Non-pigmented ciliary epithelial cell (primary cell): ENCODE measurements around the gene BSN.
"Not testable (repeated sequence)": the region's sequence is repeated elsewhere in the genome, so short reads cannot be mapped to it uniquely, and the experiment has no call there.

Experiments
- DNase-seq: peaks from one replicate; pipeline ENCODE4 v3.0.0-alpha.2; 2010; ENCODE audit warnings: low read depth

Gene BSN

DNA sequence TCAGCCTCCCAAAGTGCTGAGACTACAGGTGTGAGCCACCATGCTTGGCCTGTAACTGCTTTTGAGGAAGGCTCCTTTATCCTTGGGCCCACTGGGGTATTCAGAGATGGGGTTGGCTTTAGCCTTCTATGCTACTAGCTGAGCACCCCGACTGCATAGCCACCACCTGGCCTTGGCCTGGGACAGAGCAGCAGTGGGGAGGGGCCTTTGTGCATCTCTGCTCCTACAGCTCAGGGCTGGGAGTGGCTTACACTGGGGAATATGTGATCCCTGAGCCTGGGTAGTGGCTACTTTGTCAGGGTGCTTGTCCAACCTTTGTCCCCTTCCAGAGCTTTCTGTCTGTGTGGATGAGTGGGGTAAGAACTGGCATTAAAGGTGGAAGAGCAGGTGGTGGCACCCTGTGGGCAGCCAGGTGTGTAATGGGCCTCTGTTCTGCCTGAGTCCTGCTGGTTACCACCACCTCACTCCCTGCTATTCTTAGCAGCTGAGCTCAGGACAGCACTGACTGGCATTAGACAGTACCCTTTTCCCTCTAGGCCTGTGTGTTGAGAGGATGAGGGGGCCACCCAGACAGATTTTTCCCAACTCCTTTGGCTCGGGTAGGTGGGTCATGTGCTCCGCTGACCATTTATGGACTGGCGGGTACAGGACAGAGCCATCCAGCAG lies 141.2 kb downstream of the BSN start:
- DNase-seq, result not testable (repeated sequence)

DNA sequence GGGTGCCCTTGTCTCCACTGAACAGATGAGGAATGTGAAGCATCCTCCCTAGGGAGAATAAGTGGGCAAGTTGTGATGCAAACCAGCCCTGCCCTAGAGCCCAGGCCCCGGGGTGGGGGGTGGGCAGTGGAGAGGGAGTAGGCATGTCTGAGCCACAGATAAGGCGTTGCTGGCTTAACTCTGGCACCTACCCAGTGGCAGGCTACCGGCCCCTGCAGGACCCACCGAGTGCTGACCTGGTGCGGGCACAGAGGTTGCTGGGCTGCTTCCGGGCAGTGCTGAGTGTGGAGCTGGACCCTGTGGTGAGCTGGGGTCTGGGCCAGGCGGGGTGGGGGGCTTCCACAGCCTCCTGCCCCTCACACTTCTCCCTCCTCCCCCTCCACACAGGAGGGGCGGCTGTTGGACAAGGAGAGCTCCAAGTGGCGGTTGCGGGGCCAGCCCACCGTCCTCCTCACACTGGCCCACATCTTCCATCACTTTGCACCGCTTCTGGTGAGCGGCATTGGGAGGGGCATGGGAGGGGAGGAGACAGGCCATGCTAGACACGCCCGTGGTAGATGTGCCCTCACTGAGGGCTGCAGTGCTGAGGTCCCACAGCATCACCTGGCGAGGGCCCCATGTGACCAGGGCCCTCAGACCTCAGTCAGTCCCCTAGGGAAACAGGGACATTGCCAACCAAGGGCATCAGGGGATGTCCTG lies 145.2 kb downstream of the BSN start:
- no peak for DNase-seq

DNA sequence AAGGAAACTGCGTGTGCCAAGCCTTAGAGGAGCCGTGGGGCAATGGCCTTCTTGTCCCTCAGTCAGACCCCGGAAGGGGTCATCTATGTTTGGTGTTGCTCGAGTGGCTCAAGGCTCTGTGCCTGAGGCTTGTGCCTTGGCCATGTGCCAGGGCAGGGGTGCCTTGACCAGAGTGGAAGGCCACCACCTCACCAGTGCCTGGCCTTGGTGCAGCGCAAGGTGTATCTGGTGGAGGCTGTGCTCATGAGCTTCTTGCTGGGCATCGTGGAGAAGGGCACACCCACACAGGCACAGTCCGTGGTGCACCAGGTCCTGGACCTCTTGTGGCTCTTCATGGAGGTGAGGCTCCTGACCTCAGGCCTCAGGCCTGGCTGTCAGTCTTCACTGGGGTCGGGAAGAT lies 145.7 kb downstream of the BSN start:
- DNase-seq, result no peak

DNA sequence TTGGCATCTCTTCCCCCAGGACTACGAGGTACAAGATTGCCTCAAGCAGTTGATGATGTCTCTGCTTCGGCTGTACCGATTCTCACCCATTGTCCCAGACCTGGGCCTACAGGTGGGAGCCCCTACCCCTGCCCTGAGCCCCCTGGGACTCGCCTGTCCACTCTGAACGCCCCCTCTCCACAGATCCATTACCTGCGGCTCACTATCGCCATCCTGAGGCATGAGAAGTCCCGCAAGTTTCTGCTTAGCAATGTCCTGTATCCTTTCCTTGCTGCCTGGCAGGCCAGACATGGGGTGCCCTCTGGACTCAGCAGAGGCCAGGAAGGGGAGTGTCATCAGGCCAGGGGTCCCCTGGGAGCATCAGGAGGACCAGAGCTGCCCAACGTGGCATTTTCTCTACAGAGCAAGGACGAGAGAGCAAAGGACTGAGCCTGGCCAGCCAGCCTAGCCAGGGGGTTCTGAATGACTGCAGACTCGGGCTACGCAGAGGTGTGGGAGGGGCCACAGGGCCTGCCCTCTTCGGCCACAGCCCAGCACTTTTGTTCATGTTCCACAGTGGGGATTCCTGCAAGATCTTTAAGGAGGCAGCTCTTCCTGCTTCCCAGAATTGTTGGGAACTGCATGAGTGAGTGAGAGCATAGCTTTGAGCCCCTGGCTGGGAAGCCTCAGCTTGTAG lies 146.3 kb downstream of the BSN start:
- no peak for DNase-seq

DNA sequence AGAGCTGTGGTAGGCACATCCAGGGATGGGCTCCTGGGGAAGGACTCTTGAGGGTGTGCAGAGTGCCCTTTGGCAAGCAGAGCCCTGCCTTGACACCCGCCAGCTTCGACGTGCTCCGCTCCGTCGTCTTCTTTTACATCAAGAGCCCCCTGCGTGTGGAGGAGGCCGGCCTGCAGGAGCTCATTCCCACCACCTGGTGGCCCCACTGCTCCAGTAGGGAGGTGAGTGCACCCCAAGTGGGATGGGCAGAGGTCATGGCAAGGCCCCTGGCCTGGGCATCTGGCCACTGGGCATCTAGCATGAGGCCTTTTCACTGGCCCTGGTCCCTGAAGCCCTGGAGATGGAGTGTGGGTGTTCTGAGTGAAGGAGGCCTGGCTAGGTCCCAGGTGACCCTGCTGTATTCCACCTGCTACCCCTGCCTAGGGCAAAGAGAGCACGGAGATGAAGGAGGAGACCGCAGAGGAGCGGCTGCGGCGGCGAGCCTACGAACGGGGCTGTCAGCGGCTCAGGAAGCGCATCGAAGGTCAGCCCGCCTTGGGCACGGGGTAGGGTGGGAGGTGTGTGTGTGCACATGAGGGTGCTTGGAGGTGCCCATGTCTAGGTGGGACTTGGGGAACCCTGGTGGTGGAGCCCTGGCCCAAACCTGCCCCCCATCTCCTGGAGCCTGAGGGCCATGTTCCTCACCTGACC lies 147.3 kb downstream of the BSN start:
- no peak for DNase-seq

DNA sequence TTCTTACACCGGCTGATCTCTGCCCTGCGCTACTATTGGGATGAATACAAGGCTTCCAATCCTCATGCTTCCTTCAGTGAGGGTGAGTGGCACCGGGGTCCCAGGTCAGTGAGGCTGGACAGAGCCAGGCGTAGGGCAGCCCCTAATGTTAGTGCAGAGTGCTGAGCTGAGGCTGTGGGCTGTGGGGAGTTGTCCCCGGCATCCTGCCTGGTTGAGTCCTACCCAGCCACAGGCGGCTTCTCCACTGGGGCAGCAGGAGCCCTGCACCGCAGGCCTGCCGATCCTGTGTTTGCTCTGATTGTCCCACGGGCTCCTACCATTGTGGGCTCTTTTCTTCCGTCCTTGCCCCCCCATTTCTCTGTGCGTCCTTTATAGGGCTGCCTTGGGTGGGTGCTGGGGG lies 148.4 kb downstream of the BSN start:
- DNase-seq, result no peak

DNA sequence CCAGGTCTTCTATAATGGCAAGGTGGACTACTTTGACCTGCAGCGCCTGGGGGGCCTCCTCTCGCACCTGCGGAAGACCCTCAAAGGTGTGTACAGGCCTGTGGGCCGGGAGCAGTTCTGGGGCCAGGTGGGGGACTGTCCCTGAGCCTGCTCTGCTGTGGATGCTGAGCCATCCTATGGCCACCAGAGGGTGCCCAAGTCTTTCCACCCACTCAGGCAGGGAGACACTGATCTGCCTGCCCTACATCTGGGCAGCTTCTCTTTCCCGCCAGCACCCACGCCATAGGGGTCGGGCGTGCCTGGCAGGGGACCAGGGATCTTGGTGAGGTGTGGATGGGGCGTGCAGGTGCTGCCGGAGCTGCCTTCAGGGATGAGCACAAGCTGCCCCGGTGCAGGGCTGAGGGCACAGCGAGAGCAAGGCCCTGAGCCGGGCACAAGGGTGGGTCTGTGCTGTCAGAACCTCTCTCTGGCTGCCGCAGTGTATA lies 149.2 kb downstream of the BSN start:
- DNase-seq, result no peak

DNA sequence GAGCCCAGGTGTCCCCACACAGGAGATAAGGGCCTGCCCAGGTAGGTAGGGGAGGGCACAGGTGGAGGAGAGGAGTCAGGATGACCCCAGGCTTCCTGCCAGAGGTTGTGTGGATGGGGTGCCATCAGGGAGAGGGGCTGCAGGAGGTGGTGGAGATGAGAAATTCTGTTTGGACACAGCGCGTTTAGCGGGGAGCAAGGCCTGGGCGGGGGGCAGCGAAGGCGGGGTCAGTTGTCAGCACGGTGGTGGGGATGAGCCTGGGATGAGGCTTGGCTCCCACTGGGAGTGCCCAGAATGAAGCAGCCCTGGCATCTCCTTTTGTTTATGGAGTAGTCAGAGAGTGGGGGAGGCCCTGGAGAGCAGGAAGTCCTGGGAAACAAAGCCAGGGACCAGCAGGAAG lies 149.7 kb downstream of the BSN start:
- DNase-seq, result no peak

DNA sequence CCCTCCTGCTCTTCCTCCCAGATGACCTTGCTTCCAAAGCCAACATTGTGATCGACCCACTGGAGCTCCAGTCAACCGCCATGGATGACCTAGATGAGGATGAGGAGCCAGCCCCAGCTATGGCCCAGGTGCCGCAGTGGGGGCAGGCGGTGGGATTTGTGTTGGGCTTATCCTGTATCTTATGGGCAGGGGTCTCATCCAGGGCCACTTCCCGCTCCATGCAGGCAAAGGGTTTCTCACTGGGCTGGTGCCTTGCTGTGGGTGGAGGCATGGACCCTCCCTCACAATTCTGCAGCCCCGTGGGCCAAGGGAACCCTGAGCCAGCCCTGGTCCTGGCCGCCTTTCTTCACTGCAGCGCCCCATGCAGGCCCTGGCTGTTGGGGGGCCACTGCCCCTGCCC lies 150.4 kb downstream of the BSN start:
- DNase-seq, result no peak

DNA sequence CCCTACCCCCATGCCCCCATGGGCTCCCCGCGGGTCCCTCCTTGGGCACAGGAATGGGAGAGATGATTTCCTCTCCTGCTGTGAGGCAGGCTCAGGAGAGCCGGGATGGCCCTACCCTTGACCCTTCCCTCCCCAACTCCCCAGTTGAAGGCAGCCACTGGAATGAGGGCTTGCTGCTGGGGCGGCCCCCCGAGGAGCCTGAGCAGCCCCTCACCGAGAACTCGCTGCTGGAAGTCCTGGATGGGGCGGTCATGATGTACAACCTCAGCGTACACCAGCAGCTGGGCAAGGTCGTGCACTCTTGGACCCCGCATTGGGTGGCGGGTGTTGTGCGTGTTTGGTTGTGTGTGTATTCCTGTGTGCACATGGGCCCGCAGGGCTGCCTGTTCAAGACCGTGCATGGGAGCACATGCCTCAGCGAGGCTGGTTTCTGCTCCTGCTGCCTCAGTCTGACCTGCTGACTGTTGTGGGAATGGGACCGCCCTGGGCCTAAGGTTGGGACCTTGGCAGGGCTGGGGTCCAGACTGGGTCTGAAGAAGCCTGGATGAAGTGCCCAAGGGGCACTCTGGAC lies 151.2 kb downstream of the BSN start:
- no peak for DNase-seq

DNA sequence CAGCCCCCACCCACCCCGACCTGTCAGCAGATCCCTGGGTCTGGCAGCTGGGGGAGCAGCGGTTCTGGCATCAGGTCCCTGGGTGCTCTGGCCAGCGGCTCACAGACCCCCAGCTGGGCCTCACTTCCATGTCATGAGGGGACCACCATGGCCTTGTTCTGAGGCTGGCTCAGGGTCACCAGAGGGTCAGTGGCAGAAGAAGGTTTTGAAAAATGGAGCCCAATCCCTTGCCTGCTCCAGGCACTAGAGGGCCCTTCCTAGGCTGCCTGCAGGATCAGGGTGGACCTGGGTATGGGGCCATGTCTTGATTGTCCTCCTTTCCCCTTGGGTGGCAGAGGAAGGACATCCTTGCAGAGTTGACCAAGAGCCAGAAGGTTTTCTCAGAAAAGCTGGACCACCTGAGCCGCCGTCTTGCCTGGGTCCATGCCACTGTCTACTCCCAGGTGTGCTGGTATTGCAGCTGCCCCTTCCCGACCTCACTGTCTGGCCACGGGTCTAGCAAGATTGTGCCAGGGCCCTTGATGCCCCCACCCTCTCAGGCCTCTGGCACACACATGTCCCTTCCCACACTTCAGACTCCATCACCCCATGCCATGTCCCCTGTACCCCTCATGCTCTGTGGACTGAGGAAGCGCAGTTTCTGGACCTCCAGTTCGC lies 152.3 kb downstream of the BSN start:
- DNase-seq, result no peak

DNA sequence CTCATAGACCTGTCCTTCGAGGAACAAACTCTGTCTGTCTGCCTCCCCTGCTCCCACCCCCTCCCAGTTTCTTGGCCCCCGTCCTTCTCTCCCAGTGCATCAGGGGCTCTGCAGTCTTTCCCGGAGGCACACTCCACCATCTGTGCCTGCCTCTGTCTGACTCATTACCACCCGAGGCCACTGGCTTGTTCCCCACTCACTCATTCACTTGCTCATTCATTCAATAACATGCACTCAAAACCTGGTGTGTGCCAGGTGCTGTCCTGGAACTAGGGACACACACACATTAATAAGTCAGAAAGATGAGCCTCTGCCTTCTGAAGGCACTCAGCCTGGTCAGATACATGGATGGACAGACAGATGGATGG lies 152.8 kb downstream of the BSN start:
- no peak for DNase-seq

DNA sequence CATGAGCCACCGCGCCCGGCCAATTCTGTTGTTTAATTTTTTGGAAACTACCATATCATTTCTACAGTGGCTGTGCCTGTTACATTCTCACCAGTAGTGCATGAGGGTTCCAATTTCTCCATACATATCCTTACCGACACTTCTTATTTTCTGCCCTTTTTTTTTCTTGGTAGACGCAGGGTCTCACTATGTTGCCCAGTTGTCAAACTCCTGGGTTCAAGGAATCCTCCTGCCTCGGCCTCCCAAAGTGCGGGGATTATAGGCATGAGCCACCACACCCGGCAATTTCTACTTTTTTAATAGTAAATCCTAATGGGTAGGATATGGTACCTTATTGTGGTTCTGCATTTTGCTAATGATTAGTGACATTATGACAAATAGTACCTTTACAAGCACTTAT lies 155.6 kb downstream of the BSN start:
- DNase-seq, result no peak

DNA sequence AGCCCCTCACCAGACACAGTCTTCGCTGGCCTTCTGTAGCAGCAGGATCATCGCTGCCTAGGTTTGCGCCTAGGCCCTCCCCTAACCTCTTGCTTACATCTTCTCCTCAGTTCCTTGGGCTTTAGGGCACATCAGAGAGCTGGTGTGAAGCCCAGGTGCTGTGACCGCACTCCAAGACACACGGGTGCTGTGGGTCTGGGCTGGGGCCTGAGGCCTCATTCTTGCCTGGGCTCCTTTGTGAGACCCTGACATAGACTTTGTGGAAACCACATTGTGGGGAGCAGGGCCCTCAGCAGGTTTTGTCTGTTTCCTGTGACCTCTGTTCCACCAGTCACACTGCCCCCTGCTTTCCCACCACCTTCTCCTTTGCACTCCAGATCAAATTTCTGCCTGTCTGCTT lies 157.2 kb downstream of the BSN start:
- DNase-seq, result no peak

DNA sequence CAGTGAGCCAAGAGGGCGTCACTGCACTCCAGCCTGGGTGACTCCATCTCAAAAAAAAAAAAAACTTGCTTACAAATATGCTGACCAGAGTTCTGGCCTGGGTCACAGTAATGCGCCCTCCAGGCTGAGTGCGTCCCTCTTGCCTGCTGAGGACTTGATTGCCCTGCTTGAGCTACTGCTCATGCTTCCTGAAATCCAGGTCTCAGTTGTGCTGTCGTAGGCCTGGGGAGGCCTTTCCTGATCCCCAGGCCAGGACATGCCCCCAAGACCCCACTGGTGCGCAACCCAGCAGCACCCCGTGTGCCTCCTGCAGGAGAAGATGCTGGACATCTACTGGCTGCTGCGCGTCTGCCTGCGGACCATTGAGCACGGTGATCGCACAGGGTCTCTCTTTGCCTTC lies 157.9 kb downstream of the BSN start:
- DNase-seq, result no peak

DNA sequence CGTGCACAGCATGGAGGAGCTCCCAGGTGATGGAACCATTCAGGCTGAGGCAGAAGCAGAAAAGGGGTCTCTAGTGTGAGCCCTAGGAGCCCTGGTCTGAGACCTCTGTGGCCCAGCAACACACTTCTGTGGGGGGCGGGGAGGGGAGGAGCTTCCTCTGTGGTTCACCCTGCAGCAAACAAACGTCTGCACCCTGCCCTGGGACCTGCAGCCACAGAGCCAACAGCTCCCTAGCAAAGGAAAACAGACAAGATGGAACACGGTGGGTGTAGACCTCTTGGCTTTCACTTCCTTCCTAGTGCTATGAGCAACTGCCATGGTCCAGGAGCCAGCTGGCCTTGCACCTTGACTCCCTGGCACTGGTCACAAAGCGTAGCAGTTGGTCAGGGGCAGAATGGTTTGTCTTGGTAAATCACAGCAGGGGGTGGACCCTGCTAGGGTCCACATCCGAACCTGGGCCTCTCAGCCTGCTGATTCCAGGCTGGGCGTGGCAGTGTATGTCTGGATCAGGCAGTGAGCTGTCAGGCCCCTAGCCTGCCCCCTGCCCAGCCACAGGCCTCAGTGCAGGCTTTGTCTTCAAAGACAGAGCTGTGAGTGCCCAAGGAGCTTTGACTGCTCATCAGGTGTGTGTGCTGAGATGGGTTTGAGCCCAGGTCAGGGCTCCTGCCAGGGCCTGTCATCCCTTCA lies 158.5 kb downstream of the BSN start:
- DNase-seq, result no peak

DNA sequence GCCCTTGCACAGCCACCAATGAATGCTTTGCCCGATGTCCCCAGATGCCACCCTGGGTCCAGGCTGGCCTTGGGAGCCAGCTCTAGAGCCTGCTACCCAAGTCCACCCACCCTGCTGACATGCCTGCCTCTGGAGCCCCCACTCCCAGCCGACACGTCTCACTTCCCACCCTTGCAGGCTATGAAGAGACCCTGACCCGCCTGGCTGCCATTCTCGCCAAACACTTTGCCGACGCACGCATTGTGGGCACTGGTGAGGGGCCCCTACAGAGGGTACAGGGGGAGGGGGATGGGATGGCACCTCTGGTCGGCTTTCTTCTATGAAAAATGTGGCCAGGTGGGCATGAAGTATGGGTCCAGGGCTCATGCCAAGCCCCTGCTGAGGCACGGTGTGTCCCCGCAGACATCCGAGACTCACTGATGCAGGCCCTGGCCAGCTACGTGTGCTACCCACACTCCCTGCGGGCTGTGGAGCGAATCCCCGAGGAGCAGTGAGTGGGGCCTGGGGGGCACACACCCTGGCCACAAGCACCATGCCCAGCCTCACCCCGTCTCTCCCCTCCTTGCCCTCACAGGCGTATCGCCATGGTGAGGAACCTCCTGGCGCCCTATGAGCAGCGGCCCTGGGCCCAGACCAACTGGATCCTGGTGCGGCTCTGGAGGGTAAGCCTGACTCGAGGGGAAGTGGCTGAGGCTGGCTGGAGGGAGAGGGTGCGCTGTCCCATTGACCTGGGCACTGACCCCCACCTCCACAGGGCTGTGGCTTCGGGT lies 159.2 kb downstream of the BSN start:
- DNase-seq, result no peak

DNA sequence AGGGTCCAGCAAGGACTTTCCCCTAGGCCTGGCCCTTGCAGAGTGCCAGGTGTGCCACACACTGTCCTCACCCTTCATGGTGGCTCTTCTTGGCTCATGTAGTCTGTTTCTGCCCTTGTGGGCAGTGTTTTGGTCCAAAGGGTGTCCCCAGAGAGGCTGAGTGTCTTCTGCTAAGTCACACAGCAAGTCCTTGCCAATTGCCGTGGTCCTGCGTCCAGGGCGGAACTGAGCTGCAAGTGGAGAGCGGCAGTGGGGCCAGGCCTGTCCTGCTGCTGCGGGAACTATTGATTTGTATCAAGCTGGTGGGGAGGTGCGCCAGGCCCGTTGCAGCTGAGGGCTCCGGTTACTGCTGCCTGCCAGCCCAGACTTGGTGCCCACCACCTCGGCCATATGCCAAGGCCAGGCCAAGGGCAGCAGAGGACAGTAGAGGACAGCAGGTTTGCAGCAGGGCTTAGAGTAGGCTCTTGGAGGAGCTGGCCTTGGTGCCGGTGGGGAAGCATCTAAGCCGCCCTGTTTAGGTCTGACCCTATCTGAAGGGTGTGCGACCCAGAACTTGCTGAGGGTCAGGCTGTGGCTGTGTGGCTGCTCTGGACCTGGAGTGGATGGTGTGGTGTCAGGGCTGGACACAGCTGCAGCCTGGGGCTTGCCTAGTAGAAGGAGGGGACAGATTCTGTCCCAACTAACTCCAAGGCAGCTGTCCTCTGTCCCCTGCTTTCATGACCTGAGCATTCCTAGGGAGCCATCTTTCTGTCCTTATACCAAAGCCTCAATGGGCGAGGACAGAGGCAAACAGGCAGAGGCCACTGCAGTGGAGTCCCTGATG lies 160.7 kb downstream of the BSN start:
- DNase-seq, result no peak

DNA sequence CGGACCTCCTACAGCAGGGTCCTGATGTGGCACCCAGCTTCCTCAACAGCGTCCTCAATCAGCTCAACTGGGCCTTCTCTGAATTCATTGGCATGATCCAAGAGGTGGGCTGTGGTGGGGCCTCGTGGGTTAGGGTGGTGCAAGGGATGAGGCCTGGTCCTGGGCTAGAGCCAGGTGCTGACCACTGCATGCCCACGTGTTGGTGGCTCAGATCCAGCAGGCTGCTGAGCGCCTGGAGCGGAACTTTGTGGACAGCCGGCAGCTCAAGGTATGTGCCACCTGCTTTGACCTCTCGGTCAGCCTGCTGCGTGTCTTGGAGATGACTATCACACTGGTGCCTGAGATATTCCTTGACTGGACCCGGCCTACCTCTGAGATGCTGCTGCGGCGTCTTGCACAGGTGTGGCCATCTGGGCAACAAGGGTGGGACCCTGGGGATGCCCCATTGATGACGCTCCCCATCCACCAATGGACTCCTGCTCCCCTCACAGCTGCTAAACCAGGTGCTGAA lies 161.4 kb downstream of the BSN start:
- DNase-seq, result no peak
